ENCODE results near the gene PLIN1.

PLIN1 gene

DNA sequence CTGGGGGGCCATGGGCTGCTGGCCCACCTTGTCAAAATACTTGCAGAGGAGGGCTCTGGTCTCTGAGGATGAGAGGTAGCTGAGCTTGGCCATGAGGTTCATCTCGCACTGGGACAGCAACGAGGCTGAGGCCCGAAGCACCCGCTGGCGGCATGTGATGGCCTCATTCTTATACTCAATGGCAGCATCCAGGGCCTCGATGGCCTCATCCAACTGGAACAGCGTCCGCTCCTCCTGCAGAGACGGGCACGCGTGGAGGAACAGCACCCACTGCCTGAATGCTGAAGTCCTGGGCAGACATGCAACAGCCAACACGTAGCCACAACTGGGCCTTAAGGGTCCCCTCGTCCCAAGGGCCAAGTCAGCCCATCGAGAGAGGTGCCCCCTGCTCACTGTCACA lies 48.9 kb downstream of the PLIN1 start:
- H3K4me3 ChIP-seq (ENCODE audit: low read depth, low read length): no peak overlapping the region

DNA sequence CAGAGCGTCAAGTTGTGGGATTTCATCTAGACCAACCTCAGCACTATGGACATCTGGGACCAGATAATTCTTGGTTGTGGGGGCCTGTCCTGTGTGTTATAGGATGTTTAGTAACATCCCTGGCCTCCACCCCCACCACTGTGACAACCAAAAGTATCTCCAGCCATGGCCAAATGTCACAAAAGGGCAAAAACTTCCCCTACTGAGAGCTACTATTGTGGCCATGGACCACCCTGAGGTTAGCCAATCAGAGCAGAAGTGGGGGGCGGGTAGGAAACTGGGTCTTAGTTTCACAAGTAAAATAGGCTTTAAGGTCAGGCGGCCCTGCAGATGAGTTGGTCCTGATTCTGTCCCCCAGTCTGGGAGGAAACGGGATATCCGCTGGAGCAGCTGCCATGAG lies 49.3 kb downstream of the PLIN1 start:
- H3K4me3 ChIP-seq (ENCODE audit: low read depth, low read length): no peak overlapping the region

DNA sequence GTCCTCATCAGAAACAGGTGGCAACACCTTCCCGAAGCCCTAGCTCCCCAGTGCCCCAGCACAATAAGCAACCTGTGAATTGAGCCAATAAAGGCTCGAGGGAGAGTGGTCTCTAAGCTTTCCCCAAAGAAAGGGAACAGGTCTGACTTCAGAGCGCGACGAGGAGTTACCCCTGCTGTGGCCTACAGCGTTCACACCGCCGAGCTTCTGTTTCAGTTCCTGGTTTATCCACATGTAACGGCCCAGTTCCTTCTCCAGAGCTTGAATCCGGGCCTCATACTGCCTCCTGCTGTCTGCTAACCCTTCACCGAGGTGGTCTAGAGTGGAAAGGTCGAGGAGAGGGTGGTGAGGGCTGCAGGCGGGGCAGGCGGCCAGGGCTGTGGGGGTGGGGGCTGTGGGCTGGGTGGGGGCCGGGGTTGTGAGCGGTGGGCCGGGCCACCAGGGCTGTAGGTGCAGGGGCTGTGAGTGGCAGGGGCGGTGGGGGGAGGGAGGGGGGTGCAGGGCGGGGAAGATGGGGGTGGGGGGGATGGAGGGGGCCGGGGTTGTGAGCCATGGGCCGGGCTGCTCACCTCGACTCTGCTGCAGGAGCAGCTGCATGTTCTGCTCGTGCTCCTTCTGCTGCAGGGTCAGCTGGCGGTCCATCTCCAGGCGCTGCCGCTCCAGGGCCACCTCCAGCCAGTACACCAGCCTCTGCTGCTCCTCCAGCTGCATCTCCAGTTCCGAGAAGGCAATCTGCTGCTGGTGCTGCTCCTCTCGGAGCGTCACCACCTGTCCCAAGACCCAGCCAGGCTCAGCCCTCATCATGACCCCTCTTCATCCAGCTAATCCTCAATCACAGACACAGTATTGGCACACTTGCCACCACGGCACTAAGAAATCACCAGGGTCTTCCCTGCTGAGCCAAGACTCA lies 50.1 kb downstream of the PLIN1 start:
- no peak overlapping the region for H3K4me3 ChIP-seq (ENCODE audit: low read depth, low read length)

DNA sequence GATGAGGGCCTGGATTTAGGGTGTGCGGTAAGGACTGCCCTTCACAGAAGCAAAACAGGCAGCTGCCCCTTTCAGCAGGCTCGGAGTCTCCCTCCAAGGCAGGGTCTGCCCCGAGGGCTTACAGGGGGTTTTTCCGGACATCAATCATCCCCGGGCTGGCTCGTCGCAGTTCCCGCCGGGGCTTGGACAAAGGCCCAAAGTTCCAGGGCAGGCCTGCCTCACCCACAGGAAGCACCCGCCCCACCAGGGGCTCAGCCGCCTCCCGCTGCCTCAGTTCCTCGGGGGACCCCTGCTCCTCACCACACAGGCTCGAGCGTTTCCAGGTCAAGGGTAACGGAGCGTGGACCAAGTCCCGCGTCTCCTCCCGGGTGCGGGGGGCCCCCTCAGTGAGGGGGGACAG lies 50.9 kb downstream of the PLIN1 start:
- H3K4me3 ChIP-seq (ENCODE audit: low read depth, low read length): no peak overlapping the region

DNA sequence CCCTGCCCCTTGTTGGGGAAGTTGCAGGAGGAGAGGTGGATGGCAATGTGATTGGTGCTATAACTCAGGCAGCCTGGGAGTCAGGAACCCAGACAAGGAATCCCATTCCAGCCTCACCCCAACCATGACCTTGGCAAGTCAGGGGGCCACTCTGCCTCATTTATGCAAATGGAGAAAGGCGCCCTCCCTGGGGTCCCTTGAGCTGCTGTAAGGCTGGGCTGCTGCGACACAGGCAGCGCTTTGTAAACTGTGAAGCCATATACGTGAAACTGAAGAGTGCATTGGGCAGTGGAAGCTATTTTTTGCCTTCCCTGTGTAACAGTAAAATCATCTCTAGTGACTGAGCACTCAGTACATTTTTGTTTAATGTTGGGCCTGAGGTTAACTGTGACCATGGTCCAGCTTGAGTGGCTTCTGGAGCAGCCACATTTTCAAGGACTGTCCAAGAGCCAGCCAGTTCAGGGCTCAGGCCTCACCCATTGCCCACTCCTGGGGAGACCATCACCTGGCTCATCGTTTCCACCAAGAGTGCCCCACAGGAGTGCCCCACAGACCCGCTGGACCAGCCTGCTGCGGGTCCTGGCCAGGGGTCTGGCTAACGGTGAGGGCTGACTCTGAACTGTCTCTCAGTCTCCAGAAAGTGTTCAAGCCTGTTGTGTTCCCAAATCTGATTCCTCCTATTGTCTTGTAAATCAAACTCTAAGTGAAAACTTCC lies 51.8 kb downstream of the PLIN1 start:
- no peak overlapping the region for H3K4me3 ChIP-seq (ENCODE audit: low read depth, low read length)

DNA sequence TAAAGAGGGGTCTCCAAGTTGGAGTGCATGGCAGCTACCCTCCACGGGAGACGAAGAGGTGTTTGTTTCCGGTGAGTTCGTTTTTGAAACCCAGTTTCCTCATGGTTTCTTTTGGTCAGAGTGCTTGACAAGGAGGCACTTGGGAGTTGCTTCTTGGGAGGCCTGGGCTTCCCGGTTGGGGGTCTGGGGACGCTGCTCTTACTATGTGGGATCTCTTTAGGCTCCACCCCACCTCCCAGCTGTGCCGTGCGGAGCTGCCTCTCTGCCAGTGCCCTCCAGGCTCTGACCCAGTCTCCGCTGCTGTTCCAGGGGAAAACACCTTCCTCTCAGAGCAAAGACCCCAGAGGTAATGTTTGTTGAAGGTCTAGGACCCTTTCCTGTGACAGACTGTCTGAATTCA lies 53.5 kb downstream of the PLIN1 start:
- no peak overlapping the region for H3K4me3 ChIP-seq (ENCODE audit: low read depth, low read length)

DNA sequence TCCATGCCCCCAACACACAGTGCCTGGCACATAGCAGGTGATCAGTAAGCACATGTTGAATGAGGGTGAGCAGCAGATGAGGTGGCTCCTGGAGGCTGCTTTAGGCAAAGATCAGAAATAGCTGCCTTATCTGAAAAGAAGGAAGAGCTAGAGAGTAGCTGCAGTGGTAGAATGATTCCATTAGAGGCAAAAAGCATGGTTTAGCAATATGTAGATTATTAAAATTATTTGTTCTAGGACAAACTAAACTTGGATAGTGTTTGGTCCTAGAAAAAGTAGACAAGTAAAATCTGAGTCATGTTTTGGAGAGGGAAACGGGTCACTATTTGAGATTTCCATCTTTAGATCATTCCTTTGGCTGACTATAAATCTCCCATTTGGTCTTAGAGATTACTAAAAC lies 56.0 kb downstream of the PLIN1 start:
- no peak overlapping the region for H3K4me3 ChIP-seq (ENCODE audit: low read depth, low read length)

DNA sequence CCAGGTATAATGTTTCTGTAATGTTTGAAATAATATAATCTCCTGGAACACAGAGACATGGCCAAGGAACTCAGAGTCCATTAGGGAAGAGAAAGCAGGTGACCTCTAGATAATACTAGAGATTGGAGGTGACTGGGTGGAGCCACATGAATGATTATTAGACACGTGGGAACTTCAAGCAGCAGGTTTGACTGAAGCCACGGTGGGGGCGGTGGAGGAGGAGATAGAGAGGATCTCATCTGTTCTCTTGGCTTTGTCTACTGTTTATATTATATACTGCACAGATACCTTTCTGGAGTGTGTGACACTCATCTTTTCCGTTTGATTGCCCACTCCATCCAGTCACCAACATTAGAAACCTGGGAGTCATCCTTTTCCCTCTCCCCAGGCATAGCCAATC lies 57.6 kb downstream of the PLIN1 start:
- no peak overlapping the region for H3K4me3 ChIP-seq (ENCODE audit: low read depth, low read length)

DNA sequence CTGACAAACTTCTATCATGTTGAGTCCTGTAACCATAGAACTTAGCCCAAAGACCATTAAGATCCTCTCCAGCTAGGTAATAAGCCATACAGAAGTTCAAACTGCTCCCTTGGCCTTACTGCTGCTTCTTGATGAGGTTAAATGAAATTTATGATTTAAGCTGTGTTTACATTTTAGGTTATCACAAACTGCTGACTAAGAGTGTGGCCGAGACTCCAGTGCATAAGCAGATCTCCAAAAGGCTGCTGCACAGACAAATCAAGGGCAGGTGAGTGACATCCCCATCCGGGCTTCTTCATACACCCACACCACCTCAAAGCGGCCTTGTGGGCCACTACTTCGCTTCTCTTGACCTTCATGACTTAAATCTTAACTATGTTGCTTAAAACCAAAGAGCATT lies 62.9 kb downstream of the PLIN1 start:
- no peak overlapping the region for H3K4me3 ChIP-seq (ENCODE audit: low read depth, low read length)

DNA sequence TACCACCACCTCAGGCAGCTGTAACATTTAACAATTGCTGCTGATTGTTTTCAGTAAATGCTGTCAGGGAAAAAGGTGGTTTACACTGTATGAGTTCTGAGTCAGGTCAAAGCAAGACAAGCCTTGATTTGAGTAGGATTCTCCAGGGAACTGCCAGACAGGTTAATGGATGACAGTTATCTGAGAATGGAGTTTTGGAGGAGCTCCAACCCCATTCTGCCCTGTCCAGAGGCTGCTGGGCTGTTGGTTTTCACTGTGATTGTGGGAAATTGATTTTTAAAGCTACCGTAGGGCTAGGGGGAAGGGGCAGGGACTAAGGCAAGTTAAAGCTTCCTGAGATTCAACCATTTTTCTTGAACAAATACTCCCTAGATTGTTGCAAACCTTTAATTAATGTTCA lies 64.0 kb downstream of the PLIN1 start:
- H3K4me3 ChIP-seq (ENCODE audit: low read depth, low read length): no peak overlapping the region
